Dedifferentiated amniotic fluid mesenchymal stem cell (primary cell): ENCODE measurements around the gene CYREN.

Source experiments
- DNase-seq: peaks from one replicate; pipeline ENCODE4 v3.0.0-alpha.2; 2016; ENCODE audit errors: extremely low spot score

CYREN gene, protein sequence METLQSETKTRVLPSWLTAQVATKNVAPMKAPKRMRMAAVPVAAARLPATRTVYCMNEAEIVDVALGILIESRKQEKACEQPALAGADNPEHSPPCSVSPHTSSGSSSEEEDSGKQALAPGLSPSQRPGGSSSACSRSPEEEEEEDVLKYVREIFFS

DNA sequence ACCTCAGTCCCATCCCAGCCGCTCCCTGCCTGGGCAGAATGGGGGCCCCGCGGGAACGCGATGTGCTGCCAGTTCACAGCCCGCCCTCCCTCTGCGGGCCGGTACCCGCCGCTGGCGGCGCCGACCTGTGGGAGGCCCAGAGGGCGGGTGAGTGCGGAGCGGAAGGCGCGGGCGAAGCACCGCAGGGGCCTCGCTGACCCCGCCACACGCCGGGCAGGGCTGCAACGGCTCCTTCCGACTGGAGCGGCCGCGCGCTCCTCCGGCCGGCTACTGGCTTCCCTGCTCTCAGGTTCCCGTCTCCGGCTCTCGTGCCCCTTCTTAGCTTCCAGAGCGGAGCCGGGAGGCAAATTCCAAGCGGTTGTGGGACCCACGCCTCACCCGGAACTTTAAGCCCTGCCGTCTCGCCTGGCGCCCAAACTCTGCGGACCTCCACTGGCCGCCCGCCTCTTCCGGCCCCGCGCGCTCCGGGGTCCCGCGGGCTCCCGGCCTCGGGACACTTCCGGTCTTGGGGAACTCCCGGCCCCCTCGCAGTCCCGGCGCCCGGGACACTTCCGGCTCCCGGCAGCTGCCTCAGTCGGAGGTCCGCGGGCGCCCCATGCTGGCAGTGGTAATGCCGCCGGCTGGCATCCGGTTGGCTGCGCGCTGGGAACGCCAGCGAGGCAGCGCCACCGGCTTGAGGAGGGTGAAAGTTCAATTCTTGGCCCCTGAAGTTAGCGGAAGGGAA is at the start of gene CYREN:
Gene CYREN (minus strand): TSS at position 434 of the 724 bp plus-strand sequence. CDS start 1,785 bp downstream, outside the sequence.
- peak; percentile 92 for DNase-seq

DNA sequence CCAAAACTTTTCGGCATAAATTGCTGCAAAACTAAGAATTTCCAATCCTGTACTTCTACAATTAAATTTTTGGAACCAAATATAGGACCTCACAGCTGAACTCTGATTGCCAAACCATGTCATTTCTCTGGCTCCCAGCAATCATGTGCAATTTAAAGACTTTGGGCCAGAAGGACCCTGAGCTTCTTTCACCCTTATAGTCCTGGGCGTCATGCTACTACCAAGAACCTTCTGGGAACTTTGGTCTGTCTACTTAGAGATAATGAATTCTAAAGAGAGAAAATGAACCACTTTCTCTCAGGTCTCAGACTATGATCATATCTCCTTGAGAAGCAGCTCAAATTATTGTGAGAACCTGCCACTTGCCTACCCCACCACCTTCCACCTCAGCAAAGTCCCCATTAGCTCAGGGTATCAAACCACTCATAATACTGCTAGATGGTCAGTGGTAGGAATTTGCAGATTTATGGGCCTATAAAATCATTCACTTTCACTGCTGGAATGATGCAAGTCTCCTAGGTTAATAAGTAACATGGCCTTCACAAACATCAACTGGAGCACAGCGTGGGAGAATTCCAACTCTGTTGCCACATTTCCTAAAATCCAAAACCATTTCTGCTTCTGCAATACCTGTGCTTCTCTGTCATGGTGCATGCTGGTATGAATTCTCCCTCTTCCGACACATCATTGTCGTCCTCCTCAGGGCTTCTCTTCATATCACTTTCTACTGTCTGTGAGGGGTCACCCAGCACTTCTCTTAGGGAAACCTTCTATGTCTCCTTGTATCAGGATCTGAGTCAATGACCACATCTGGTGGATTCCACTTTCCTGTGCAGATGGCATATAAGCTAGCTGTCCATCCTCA is 47.4 kb upstream of the CYREN start:
- DNase-seq, result no peak

DNA sequence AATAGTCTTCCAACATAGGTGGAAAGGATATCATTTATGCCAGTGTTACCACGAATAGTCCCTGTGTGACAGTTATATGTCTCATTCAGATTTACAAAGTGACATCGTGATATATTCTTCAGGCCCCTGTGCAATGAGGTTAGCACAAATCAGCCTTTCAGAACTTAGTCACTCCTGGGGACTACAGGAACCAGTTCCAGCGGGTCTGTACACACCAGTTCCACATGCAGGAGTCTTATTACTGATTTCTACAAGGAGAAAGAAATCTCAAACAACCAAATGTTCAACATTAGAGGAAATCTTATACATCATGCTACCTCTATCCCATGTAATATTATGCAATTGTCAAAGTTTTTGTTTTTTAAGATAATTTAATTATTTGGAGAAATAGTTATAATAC is 45.2 kb upstream of the CYREN start:
- DNase-seq, result no peak

DNA sequence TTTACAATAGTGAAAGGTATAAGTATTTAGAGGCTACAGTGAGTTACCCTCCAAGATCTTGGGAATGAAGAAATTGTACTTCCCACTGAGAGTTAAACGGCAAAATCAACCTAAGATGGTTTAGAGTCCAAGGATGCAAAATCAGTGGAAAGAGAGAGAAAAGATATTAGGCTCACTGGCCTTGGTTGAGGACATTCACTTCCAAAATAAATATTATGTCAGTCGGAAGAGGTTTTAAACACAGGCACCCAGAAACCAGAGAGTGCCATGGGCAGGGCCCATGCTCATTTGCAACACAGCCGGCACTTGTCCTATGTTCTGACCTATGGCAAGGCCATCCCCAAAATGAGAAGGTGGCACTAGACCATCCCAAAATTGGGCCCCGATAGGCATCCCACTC is 44.7 kb upstream of the CYREN start:
- DNase-seq, result no peak

DNA sequence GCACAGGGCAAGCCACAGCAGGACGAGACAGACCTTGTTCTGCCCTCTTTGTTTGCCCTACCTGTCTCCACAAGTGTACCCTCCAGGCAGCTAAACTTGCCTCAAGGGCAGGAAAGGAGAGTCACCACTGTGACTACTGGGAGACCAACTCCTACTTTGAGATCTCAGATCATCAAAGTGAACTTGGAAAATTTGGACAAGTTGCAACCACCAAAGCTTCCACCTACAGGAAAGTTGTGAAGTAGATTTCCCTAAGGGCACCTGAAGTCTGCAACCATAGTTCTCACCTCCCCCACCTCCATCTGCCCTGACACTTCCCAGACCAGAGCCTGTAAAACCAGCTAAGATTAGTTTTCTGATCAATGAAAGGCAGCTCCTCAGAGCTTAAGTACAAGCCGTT is 43.3 kb upstream of the CYREN start:
- no peak for DNase-seq

DNA sequence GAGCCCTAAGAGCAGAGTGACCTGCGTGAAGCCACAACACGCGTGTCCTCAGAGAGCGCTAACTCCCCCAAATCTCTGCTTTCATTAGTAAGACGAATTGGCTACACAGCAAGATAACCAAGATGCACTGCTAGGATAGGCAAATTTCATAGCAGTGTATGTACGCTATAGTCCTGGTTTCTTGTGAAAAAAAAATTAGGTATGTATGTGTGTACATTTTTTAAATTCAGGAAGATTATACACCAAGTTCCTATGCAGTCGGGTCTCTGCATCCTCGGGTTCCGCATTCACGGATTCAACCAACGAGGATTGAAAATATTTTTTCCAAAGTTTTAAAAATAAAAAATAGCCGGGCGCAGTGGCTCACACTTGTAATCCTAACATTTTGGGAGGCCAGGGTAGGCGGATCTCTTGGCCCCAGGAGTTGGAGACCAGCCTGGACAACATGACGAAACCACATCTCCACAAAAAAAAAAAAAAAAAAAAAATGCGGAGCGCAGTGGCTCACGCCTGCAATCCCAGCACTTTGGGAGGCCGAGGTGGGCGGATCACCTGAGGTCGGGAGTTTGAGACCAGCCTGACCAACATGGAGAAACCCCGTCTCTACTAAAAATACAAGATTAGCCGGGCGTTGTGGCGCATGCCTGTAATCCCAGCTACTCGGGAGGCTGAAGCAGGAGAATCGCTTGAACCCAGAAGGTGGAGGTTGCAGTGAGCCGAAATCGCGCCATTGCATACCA is 41.6 kb upstream of the CYREN start:
- peak; percentile 20 for DNase-seq

DNA sequence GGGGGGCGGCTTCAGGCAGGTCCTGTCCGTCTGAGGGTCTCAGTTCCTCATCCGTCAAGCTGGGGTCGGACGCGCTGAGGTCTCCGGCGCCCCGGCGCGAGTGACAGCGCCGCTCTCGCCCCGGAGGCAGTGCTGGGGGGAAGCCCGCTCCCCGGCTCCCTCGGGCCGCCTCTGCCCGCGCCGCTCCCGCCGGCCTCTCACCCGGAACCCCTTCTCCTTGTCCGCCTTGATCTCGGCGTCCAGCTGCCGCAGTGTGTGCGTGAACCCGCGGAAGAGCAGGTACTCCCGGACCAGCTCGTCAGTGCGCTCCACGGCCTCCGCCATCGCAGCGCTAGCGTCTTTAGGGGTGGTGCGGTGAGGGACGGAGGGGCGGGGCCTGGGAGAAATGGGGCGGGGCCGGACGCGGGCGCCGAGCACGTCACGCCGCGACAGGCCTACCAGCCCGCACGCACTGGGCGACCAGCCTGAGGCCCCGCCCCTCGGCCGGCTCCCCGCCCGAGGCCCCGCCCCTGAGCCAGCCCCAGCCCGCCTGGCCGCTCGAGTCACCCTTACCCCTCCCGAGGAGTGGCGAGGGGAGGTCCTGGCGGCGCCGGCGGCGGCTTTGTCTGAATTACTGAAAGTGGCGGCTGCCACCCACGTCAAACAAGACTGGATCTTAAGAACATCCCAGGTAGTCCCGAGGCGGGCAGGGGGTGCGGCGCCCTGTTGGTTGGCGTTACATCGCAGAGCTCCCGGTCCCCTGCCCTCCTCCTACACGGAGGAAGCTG is 40.9 kb upstream of the CYREN start, which contains the start of gene WDR91:
Gene WDR91 (minus strand): TSS at position 348 of the 767 bp plus-strand sequence. CDS start 24 bp downstream, at position 324.
- peak; percentile 86 for DNase-seq

DNA sequence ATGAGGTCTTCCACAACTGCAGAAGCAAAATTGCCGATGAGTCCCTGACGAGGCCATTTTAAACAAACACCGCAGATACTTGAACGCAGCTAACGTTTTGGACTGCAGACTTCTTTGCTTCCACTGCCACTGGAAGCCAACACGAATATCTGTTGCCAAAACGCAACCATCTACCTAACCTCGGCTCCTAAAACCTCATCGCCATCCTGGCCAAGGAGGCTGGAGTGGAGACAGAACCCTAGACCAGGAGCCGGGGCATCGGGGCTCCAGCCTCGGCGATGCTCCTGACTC is 40.3 kb upstream of the CYREN start:
- no peak for DNase-seq

DNA sequence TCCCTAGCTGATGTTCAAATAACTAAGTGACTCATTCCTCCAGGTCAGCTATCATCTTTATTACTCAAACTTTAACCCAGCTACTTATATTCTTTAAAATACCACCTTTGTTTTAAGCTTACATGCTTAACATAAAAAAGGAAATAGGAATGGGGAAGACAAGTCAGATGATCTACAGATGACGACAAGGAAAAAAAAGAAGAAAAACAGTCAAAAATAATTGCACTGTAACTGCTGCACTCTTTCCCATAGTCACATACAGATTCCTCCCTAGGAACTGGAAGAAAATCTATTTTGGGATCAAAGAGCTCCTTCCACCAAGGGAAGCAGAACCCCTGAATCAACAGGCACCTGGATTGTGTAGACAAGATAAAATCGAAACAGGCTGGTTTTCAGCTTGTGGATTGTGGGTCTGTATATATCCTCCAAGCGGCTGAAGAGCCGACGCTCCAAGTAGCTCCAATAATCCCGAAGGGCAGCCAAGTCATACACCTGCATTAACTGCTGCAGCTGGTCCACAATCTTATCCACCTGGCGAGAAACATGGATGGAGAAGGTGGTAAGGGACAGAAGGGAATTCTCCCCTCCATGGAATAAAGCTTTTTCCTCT is 38.8 kb upstream of the CYREN start:
- no peak for DNase-seq

DNA sequence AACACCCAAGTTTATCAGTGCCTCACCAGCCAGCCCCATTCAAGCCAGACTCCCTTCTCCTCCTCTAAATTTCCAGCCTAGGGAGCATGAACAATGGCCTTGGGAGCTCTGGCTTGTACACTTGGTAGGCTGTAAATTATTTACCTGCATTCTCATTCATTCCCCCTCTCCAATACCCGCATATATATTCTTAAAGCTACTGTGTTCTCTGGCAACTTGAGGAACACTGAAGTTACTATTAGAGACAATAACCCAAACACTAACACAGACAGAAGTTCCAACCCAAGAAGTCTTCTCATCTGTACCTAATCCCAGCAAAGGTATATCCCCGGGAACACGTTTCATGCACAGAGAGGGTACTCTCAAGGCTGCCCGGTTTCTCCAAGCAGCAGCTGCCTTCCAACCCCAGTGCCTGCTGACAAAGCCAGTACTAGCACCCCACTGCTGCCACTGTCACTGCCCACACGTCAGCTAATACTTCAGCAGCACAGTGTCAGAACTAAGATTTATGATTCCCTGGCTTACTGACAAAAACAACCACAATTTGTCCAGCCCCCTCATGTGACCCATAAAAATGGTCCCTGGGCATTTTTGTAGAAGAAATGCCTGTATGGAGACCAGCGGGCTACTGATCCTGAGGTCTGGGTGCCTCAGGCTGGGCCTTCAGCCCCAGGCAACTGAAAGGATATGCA is 37.7 kb upstream of the CYREN start:
- no peak for DNase-seq

DNA sequence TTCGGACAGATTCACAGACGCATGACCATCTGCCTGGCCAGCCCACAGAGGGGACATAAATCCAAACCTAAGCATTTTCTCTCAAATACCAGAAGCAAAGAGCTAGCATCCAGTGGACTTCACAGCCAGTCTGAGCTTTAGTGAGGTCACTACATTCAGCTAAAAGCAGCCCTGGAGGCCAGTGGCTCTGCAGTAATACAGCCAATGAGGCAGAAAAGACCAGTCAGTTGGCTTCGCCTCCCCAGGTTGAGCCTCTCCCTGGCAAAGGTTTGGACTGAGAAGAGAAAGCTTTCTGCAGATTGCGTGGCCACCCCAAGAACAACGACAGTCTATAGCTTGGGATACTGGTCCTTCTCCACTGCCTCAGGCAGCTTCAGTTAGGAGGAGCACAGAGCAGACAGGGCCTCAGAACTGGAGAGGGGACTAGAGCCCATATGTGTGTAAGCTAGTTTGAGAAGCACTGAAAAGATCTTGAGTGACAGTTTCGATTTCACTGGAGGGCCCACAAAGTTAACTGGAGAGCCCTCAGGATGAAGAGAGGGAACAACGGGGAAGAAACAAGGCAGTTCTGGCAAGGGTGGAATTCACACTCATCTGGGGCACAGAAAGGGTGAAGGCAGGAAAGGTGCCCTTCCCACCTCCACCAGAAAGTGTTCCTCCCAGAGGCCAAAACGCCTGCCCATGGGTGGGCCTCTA is 37.0 kb upstream of the CYREN start:
- DNase-seq, result no peak

DNA sequence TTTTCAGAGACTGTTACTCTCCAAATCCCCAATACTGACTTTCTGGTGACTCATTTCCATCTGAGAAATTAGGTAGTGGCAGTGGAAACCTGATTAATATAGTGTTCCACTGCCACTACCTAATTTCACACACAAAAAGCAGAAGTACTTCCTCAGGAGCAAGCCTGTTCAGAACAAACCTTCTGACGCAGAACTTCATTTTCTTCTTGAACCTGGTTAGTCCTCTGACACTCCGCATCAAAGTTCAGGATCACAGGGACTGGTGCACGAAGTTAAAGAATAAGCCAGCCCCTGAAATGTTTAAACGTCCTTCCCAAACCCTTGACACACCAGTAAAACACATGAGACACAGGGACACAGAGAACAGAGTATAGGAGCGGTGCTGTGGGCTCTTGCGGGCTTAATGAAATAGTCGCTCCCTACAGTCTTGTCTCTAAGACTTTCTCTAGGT is 36.5 kb upstream of the CYREN start:
- no peak for DNase-seq

DNA sequence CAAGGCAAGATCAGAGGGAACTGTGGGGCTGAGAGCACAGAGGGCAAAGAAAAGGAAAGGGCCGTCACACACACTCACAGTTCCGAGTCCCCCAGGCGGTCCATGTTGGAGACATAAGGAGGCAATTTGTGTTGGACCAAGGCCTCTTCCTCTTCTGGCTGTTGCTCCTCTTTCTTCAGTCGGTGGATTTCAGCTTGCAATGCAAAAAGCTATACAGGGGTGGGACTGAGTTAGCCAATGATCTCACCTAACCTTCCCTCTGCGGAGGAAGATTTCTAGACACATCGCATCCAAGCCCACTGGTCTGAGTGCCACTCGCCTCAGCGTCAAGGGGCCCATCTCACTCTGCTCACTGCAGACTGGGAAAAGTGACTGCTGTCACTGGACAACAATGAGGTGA is 35.3 kb upstream of the CYREN start:
- DNase-seq, result no peak

DNA sequence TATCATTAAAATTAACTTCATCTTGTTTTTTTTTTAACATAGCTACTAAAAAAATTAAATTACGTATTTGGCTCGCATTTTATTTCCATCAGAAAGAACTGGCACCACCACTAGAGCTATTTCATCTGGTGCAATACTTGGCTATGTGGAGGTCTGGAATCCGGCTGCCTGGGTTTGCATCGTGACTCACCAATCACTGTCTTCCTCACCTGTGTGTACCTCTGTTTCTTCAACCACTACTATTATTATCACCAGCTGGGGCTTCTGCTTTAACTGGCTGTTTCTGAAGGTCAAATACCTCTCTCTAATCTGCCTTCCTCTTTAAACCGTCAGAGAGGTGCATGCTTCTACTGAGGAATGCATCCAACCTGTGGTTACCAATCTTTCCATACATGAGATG is 34.4 kb upstream of the CYREN start:
- no peak for DNase-seq

DNA sequence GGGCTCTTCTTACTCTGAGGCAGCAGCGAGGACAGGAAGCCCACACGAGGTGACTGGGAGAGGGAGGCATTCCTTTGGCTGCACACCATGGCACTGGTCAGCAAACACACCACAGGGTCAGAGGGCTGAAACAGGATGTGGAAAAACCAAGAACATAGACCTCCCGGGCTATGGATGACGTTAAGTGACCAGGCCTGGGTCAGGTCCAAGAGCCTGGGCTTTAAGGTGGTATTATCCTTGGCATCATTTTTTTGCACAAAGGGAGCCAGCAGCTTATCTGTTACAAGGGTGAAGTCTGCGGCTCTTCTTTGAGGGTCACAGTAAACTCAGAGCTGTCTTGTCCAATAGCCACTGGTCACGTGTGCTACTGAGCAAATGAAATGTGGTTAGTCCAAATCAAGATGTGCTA is 33.8 kb upstream of the CYREN start:
- no peak for DNase-seq

DNA sequence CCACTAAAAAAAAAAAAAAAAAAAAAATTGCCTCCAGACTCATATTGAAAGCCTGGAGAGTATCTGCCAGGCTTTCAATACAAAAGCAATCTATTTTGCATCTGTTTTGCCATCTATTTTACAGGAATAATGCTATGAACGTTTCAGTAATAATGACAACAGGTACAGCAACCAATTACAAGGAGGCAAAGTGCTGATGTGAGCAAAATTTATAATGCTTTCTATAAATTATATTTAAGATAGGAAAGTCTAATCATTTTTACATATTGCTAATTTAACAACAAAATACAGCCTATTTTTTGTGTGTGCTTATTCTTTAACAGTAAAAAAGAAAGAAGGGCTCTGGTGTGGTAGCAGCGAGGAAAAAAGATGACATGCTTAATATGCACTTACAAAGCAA is 30.8 kb upstream of the CYREN start:
- no peak for DNase-seq

DNA sequence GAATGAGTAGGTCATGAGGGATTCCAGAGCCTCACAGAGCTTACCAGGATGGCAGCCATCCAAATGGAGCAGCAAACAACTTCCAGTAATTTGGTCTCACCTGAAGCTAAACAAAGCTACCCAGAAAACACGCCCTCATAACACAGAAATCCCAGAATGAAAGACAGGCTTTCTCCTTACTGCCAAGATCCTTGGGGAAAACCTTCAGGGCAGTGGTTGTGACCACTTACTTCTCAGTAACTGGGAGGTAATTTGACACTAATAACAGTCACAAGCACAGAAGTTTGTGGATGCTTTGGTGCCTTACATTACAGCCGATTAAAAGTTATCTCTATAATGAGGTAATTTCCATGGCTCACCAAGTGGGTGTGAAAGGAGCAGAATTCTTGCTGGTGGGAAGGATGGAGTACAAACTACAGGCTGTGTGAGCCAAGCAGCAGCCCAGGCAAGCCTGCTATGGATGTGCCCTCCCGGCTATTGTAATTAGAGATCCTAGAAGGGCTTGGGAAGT is 30.4 kb upstream of the CYREN start:
- no peak for DNase-seq

DNA sequence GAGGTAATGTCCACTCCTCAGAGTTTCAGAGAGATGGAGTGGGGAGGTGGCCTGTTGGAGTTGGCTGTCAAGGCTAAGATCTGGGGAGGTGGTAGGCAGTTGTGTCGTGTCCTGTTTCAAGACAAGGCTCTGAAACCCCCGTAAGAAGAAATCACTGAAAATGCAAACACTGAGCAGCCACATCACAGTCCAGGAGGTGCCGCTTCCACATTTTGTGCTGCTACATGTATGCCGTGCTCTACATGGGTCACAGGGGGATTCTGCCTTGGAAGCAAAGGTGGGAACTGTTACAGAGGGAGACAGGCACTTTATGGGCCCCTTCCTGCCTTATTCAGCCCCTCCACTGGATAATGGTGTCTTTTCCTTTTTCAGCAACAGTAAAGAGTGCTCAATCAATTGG is 28.9 kb upstream of the CYREN start:
- no peak for DNase-seq

DNA sequence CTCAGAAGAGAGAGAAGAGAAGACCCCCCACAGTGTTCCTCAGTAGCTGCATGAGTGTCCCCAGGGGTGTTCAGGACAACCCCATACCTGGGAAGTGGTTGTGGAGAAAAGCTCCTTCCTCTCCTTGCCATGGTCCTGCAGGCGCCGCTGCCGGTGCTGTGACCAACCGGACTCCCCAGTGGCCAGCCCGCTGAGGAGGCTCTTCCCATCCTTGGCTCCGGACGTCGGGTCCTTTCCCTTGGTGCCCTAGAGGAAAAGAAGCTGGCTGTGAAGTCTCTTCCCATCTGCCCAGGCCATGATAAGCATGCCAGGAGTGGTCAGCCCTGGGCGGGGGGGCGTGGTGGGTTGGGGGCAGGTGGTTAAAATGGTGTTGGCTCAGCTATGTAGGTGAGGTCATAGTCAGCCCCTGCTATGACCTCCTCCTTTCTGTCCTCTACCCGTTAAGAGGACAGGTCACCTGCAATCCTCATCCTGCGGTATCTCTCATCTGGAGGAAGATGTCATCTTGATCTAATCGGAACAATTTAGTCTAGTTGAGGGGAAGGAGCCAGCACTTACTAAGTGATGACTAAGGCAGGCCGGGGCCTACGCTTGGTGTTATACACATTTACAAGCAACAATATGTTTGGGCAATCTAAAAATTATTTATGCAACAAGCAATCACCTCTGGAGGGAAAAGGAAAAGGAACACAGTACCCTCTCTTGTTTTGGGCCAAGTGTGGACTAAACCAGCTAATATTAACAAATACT is 27.6 kb upstream of the CYREN start:
- DNase-seq, result no peak
